Ureter (tissue), 1 donor: Measurements from ENCODE around the gene PHAF1. TPM values are rescaled to one million over a fixed set of nuclear protein-coding genes. Genes with fewer than 3 reads are reported as not detected.
"Not testable (repeated sequence)": the region's sequence is repeated elsewhere in the genome, so short reads cannot be mapped to it uniquely, and the experiment has no call there.

ENCODE experiments used
- DNase-seq: peaks from one replicate; pipeline ENCODE4 v3.0.0-alpha.2; 2020; ENCODE audit warnings: low spot score
- total RNA-seq: library from RNA; stranded (reverse); gene quantifications from one replicate; pipeline ENCODE4 v1.2.4, GENCODE V29; 2023
- donor health status: DM: yes; HTN: yes; CAD: no.

The PHAF1 gene
- total RNA-seq, 1 donor from 2014 or later, result 19.4 TPM

GRCh38 chr16:67105246-67105645 lies 4.5 kb upstream of the PHAF1 start:
- DNase-seq, result no peak

GRCh38 chr16:67105881-67106280 lies 3.9 kb upstream of the PHAF1 start:
- DNase-seq, result no peak

GRCh38 chr16:67108489-67108888 lies 1.3 kb upstream of the PHAF1 start:
- no peak for DNase-seq

- DNase-seq, result no peak
These were observed 772 bp upstream of the PHAF1 start for GRCh38 chr16:67108931-67109406.

GRCh38 chr16:67111951-67112444 lies 2.3 kb downstream of the PHAF1 start:
- no peak for DNase-seq

- DNase-seq, result no peak
These were observed 3.1 kb downstream of the PHAF1 start for GRCh38 chr16:67112591-67113399.

GRCh38 chr16:67114793-67115192 lies 5.1 kb downstream of the PHAF1 start:
- DNase-seq, result no peak

GRCh38 chr16:67115639-67116038 lies 5.9 kb downstream of the PHAF1 start:
- DNase-seq, result no peak

- no peak for DNase-seq
These were observed 6.9 kb downstream of the PHAF1 start for GRCh38 chr16:67116388-67117311.

GRCh38 chr16:67117716-67118115 lies 8.0 kb downstream of the PHAF1 start:
- DNase-seq, result no peak

GRCh38 chr16:67120025-67120424 lies 10.3 kb downstream of the PHAF1 start:
- DNase-seq, result no peak

- DNase-seq, result not testable (repeated sequence)
These were observed 13.1 kb downstream of the PHAF1 start for GRCh38 chr16:67122799-67123198.

GRCh38 chr16:67128417-67128816 lies 18.7 kb downstream of the PHAF1 start:
- no peak for DNase-seq

- DNase-seq, result no peak
These were observed 19.1 kb downstream of the PHAF1 start for GRCh38 chr16:67128887-67129286.

GRCh38 chr16:67129422-67129821 lies 19.7 kb downstream of the PHAF1 start:
- DNase-seq, result no peak

- no peak for DNase-seq
These were observed 27.9 kb downstream of the PHAF1 start for GRCh38 chr16:67137605-67138004.

- no peak for DNase-seq
These were observed 31.6 kb downstream of the PHAF1 start for GRCh38 chr16:67141391-67141790.

GRCh38 chr16:67142342-67142741 lies 32.6 kb downstream of the PHAF1 start:
- DNase-seq, result no peak

- DNase-seq, result no peak
These were observed 35.2 kb downstream of the PHAF1 start for GRCh38 chr16:67144943-67145342.

- DNase-seq, result no peak
These were observed 36.0 kb downstream of the PHAF1 start for GRCh38 chr16:67145746-67146145.

GRCh38 chr16:67146523-67147357 lies 37.0 kb downstream of the PHAF1 start:
- DNase-seq, result no peak
